Esophagus squamous epithelium (tissue), 5 donors: ENCODE measurements around the gene C14orf119. TPM values are rescaled to one million over a fixed set of nuclear protein-coding genes. Genes with fewer than 3 reads are reported as not detected.
A peak's percentile ranks its signal among the peaks of the same experiment; 100 is the strongest.

Source experiments
- DNase-seq: peaks from one replicate; lab custom pipeline; 2025; lab: John Stamatoyannopoulos, UW
- H3K27ac ChIP-seq, 4 donors: fragments of 200-600 bp; sonication (generic); one replicate each; pipeline ENCODE4 v1.5.1; 2016 to 2019; ENCODE audit warnings: mild to moderate bottlenecking in 1 of 4
- H3K27me3 ChIP-seq, 4 donors: fragments of 200-600 bp; sonication (generic); 1 replicate in 3 of 4; 2 replicates in 1 of 4; pipeline versions ENCODE4 v1.5.1 to v1.6.0; 2017 to 2021; ENCODE audit warnings: antibody characterized with exemption in 1 of 4
- H3K36me3 ChIP-seq, 3 donors: fragments of 200-600 bp; sonication (generic); one replicate each; pipeline ENCODE4 v1.5.1; 2016 to 2019
- H3K4me1 ChIP-seq, 3 donors: fragments of 200-600 bp; sonication (generic); one replicate each; pipeline ENCODE4 v1.5.1; 2017 to 2019
- H3K4me3 ChIP-seq, 4 donors: fragments of 200-600 bp; sonication (generic); 1 replicate in 3 of 4; 2 replicates in 1 of 4; pipeline ENCODE4 v1.5.1; 2016 to 2019; ENCODE audit warnings: mild to moderate bottlenecking in 2 of 4, moderate library complexity in 1 of 4
- H3K9me3 ChIP-seq, 3 donors: fragments of 200-600 bp; sonication (generic); one replicate each; pipeline ENCODE4 v1.5.1; 2016 to 2019
- CTCF ChIP-seq, 6 experiments: fragments of 450-650 bp in 4 of 6; fragments of 200-600 bp in 2 of 6; sonication (generic) in 2 of 6; IDR thresholded peaks; one replicate each; pipeline ENCODE4 v1.5.1; 2016 to 2019; ENCODE audit warnings: antibody characterized with exemption in 6 of 6, mild to moderate bottlenecking in 4 of 6, moderate library complexity in 4 of 6
- POLR2A ChIP-seq, 4 donors: fragments of 450-650 bp; IDR thresholded peaks; one replicate each; pipeline ENCODE4 v1.6.1; 2017; ENCODE audit warnings: antibody characterized with exemption in 4 of 4, mild to moderate bottlenecking in 4 of 4, moderate library complexity in 3 of 4
- WGBS, 2 donors: methylation state at CpG; one replicate each; pipeline ENCODE4 v1.1.5; 2018; 5-methylcytosine and 5-hydroxymethylcytosine counted together
- intact Hi-C: fragments of 100-400 bp; cut with DNase I; formaldehyde crosslinking; loops from one replicate; pipeline ENCODE4 v1.15.0; 2022
- total RNA-seq, 4 donors: library from RNA; depleted of rRNA; stranded (reverse); fragments of >200 nt; gene quantifications; one replicate each; pipeline ENCODE4 v1.1.0, GENCODE V29; 2016
- donor health status: DM: yes; HTN: yes; CAD: no.

C14orf119 gene
- total RNA-seq, 4 donors from 2014 or later: 17.5 to 42.0 (median 31.0) TPM

DNA sequence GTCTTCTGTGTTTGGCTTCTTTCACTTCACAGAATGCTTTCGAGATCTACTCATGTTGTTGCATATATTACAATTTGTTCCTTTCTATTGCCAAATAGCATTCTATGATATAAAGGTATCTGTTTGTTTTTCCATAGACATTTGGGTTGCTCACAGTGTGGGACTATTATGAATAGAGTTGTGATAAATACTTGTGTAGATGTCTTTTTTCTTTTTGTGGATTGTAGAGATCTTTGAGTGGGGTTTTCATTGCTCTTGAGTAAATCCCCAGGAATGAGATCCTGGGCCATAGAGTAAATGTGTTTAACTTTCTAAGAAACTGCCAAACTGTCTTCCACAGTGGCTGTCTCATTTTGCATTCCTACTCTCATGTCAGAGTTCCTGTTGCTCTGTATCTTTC lies 48.6 kb downstream of the C14orf119 start:
- Histone ChIP-seq H3K27ac (peak overlapping the region in 2 of 4 donors; percentile 98), H3K4me3 (no peak overlapping the region), H3K4me1 (peaks cover 15 to 73% (median 31%) of the 10 kb centered on the region in 3 donors), H3K9me3 (no peaks in the 10 kb centered on the region), H3K27me3 (no peaks in the 10 kb centered on the region), H3K36me3 (peaks cover 0 to 23% (median 12%) of the 10 kb centered on the region in 3 donors)
- intact Hi-C loops: no loop called here
- TF ChIP-seq CTCF (IDR thresholded peaks at IDR 0.05): no peak
- TF ChIP-seq POLR2A (IDR thresholded peaks at IDR 0.05): no peak
- 63 to 78% methylated on average over 1 of the region's 1 CpG for WGBS, 2 donors
- DNase-seq: no peak

- 39 to 51% methylated on average over 4 of the region's 4 CpGs for WGBS, 2 donors
- H3K4me1 ChIP-seq: peaks cover 18 to 91% (median 44%) of the 10 kb centered on the region in 3 donors
- no peaks in the 10 kb centered on the region for H3K27me3 ChIP-seq
- peaks cover 0 to 5% (median 0%) of the 10 kb centered on the region in 3 donors for H3K36me3 ChIP-seq
- TF ChIP-seq CTCF (IDR thresholded peaks at IDR 0.05) (no peak), POLR2A (IDR thresholded peaks at IDR 0.05) (no peak)
- DNase-seq: no peak
- intact Hi-C loops: no loop called here
- H3K27ac ChIP-seq: peak overlapping the region; percentile 58 to 98 (median 94)
- H3K9me3 ChIP-seq: no peaks in the 10 kb centered on the region
- no peak overlapping the region for H3K4me3 ChIP-seq
These were observed 50.6 kb downstream of the C14orf119 start for GRCh38 chr14:23145794-23146350.

- H3K27me3 ChIP-seq: no peaks in the 10 kb centered on the region
- H3K4me3 ChIP-seq: no peak overlapping the region
- DNase-seq: no peak
- intact Hi-C loops: no loop called here
- WGBS, 2 donors: 100% methylated on average over 1 of the region's 2 CpGs; no CpG with 5 or more reads in 1 of the 2 donors
- no peaks in the 10 kb centered on the region for H3K9me3 ChIP-seq
- H3K27ac ChIP-seq: peak overlapping the region; percentile 58 to 98 (median 94)
- TF ChIP-seq CTCF (IDR thresholded peaks at IDR 0.05) (no peak), POLR2A (IDR thresholded peaks at IDR 0.05) (no peak)
- peaks cover 18 to 97% (median 46%) of the 10 kb centered on the region in 3 donors for H3K4me1 ChIP-seq
- H3K36me3 ChIP-seq: peaks cover 0 to 7% (median 0%) of the 10 kb centered on the region in 3 donors
These were observed 51.1 kb downstream of the C14orf119 start for GRCh38 chr14:23146351-23146910.

GRCh38 chr14:23146980-23147379 lies 51.7 kb downstream of the C14orf119 start:
- Histone ChIP-seq H3K4me3 (no peak overlapping the region), H3K27ac (peak overlapping the region; percentile 58 to 98 (median 94)), H3K36me3 (peaks cover 0 to 7% (median 0%) of the 10 kb centered on the region in 3 donors), H3K9me3 (no peaks in the 10 kb centered on the region), H3K27me3 (no peaks in the 10 kb centered on the region), H3K4me1 (peaks cover 21 to 97% (median 46%) of the 10 kb centered on the region in 3 donors)
- intact Hi-C loops: no loop called here
- 89 to 100% methylated on average over 4 of the region's 4 CpGs for WGBS, 2 donors
- no peak for DNase-seq
- TF ChIP-seq POLR2A (IDR thresholded peaks at IDR 0.05) (no peak), CTCF (IDR thresholded peaks at IDR 0.05) (no peak)

DNA sequence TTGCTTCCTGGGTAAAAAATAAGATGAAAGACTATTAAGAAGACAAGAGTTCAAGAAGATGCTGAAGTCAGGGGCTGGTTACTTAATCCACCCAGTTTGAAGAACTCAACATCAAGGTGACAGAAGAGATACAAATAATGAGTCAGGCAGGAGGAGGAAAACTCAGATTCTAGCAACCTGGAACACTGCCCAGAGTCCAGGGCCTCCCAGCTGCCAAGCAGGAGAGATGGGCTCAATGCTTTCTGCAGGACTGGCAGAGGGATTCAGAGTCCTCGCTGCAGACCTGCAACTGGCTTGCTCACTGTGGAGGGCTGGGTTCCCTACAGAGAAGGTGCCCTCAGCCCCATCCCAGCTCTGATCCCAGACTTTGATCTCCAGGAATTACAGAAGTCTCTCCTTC lies 52.4 kb downstream of the C14orf119 start:
- no peak for TF ChIP-seq POLR2A (IDR thresholded peaks at IDR 0.05)
- TF ChIP-seq CTCF (IDR thresholded peaks at IDR 0.05): no peak
- Histone ChIP-seq H3K36me3 (peaks cover 0 to 7% (median 0%) of the 10 kb centered on the region in 3 donors), H3K27me3 (no peaks in the 10 kb centered on the region), H3K4me3 (no peak overlapping the region), H3K4me1 (peaks cover 15 to 97% (median 46%) of the 10 kb centered on the region in 3 donors), H3K9me3 (no peaks in the 10 kb centered on the region), H3K27ac (peak overlapping the region in 3 of 4 donors; percentile 91 to 98 (median 98))
- intact Hi-C loops: no loop called here
- 73 to 89% methylated on average over 1 of the region's 1 CpG for WGBS, 2 donors
- no peak for DNase-seq
